Keratinocyte (primary cell): ENCODE results near the gene PSMD2.

Experiments
- CTCF ChIP-seq, 3 experiments: IDR thresholded peaks in 1 of 3; conservative IDR thresholded peaks in 1 of 3; optimal IDR thresholded peaks in 1 of 3; 2 replicates in 2 of 3; 3 replicates in 1 of 3; pipeline versions ENCODE3 to v1.5.1; 2011; ENCODE audit warnings: low read length in 3 of 3, mild to moderate bottlenecking in 3 of 3, moderate library complexity in 2 of 3, control low read depth in 1 of 3, inconsistent platforms in 1 of 3; ENCODE audit not compliant: insufficient read depth in 2 of 3; ENCODE audit errors: extremely low read depth in 1 of 3
- EZH2 ChIP-seq: IDR thresholded peaks from one replicate; pipeline ENCODE4 v1.6.1; 2012; ENCODE audit warnings: inconsistent platforms, mild to moderate bottlenecking, low read length, moderate library complexity

- no peak for TF ChIP-seq CTCF (optimal IDR thresholded peaks at IDR 0.05 in 1 of 3, IDR thresholded peaks at IDR 0.05 in 1 of 3, conservative IDR thresholded peaks at IDR 0.05 in 1 of 3; ENCODE audit: extremely low read depth in 1 of 3, insufficient read depth in 2 of 3, low read length in 3 of 3)
- no peak for TF ChIP-seq EZH2
Measured at GRCh38 chr3:184277366-184277765, 21.7 kb upstream of the PSMD2 start.
